ENCODE measurements around the gene BPNT1. TPM values are rescaled to one million over a fixed set of nuclear protein-coding genes. Genes with fewer than 3 reads are reported as not detected.

The BPNT1 gene
- total and polyA plus RNA-seq, 2 of the 13 experiments (the other 11 are each of a cell fraction or from before 2014, with no cell fraction given) = 35.2 to 43.9 TPM

- TF ChIP-seq ZBTB40 (IDR thresholded peaks at IDR 0.05) (no peak), ZBTB40 (CRISPR knock-in tag; IDR thresholded peaks at IDR 0.05) (peak; percentile 79; the same call in 1 of the 2 replicates), ZNF614 (CRISPR knock-in tag; IDR thresholded peaks at IDR 0.05; ENCODE audit: borderline replicate concordance) (peak; percentile 96), MLXIP (CRISPR knock-in tag; IDR thresholded peaks at IDR 0.05; ENCODE audit: borderline replicate concordance) (no peak), ZBTB7A (CRISPR knock-in tag; IDR thresholded peaks at IDR 0.05) (peak; percentile 89), PRDM15 (CRISPR knock-in tag; IDR thresholded peaks at IDR 0.05) (peak; percentile 72), ZNF703 (CRISPR knock-in tag; IDR thresholded peaks at IDR 0.05; ENCODE audit: borderline replicate concordance) (no peak; the same call in 1 of the 2 replicates), ATRX (CRISPR knock-in tag; IDR thresholded peaks at IDR 0.05; ENCODE audit: borderline replicate concordance) (no peak), MAFK (conservative IDR thresholded peaks at IDR 0.05 in 1 of 2, IDR thresholded peaks at IDR 0.05 in 1 of 2; ENCODE audit: low read length in 2 of 2) (peak; percentile 73 to 81), SMAD1 (CRISPR knock-in tag; IDR thresholded peaks at IDR 0.05; ENCODE audit: borderline replicate concordance, low read depth) (0 out of 2 replicates have a peak, but pooled peaks have one; percentile 64), HES4 (CRISPR knock-in tag; IDR thresholded peaks at IDR 0.05; ENCODE audit: borderline replicate concordance) (peak; percentile 86; the same call in 1 of the 2 replicates)
Measured at GRCh38 chr1:220046052-220046930, 43.3 kb downstream of the BPNT1 start, which contains the start of gene EPRS1 (continued).

Data from HepG2 (cell line).